Measurements from ENCODE around the gene PGAM5. TPM values are rescaled to one million over a fixed set of nuclear protein-coding genes. Genes with fewer than 3 reads are reported as not detected.

Gene PGAM5
- total and polyA plus RNA-seq, 2 of the 4 experiments (the other 2 are of a cell fraction), result 25.2 to 37.8 TPM

DNA sequence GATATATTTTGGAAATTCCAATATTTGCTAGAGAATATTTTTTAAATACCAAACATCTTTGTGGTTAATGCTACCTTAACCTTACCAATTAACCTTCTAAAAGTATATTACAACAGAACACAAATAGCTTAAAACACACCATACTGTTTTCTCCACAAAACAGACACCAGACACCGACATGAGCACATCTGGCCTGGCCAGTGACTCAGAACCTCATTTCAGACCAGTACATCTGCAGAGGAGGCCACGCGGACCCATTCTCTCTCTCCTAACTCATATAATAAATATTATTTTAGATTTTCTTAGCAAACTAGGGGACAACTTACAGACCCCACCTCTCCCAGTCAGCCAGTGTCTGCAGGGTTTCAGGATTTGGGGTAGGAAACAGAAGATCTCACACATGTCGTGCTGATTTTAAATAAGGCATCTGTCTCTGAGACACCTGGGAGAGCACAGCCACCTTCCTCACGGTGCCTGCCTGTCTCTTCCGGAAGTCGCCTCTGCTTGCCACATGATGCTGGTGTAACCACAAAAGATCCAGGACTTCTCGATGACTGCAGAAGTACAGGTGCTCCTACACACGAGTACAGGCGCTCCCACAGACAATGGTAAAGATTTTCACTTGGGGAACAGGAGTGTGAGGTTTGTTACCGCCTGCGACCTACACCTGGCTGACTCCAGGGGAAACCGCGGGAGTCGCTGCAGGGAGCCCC, 60.6 kb downstream of the PGAM5 start (continued):
- TF ChIP-seq, protein P1, sequence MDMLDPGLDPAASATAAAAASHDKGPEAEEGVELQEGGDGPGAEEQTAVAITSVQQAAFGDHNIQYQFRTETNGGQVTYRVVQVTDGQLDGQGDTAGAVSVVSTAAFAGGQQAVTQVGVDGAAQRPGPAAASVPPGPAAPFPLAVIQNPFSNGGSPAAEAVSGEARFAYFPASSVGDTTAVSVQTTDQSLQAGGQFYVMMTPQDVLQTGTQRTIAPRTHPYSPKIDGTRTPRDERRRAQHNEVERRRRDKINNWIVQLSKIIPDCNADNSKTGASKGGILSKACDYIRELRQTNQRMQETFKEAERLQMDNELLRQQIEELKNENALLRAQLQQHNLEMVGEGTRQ (IDR thresholded peaks at IDR 0.05; ENCODE audit: low read depth, low read length), result no peak
- TF ChIP-seq RCOR1 (IDR thresholded peaks at IDR 0.05; ENCODE audit: insufficient replicate concordance, low read length) (no peak), CHD1 (IDR thresholded peaks at IDR 0.05; ENCODE audit: low read depth, low read length) (no peak)

Small RNAs within 50 kb of the gene (microRNA-seq; reads per million reads assigned to microRNA genes)
- not detected for gene RNA5SP379 (ENCODE audit: insufficient read depth, insufficient read length)

Small RNAs within 50 kb of the gene (small RNA-seq; reads per million reads assigned to genes)
- 0 to 1.8 (median 0.07) reads per million in 5 experiments for gene RNA5SP379

Other genes starting within 250 kb of the PGAM5 start
- gene FBRSL1, start 220.7 kb upstream of the PGAM5 start, total RNA-seq (2012; rRNA removed), result 0.36 and 0.83 TPM in 2 replicates
- gene FBRSL1, start 220.7 kb upstream of the PGAM5 start, polyA plus RNA-seq (2012; rRNA removed), result 10.8 and 12.9 TPM in 2 replicates
- gene LRCOL1, start 100.3 kb upstream of the PGAM5 start, total RNA-seq (2012; rRNA removed), result 0.28 TPM in 1 of 2 replicates, not detected in the other
- gene LRCOL1, start 100.3 kb upstream of the PGAM5 start, polyA plus RNA-seq (2012; rRNA removed), result 0.90 and 1.0 TPM in 2 replicates
- not detected in 2 replicates for gene P2RX2, start 92.1 kb upstream of the PGAM5 start, total RNA-seq (2012; rRNA removed)
- not detected in 2 replicates for gene P2RX2, start 92.1 kb upstream of the PGAM5 start, polyA plus RNA-seq (2012; rRNA removed)
- 17.2 TPM in 2 replicates for gene POLE, start 23.5 kb upstream of the PGAM5 start, total RNA-seq (2012; rRNA removed)
- 20.7 and 22.4 TPM in 2 replicates for gene POLE, start 23.5 kb upstream of the PGAM5 start, polyA plus RNA-seq (2012; rRNA removed)
- gene PXMP2, start 23.3 kb upstream of the PGAM5 start, total RNA-seq (2012; rRNA removed), result 10.9 and 13.3 TPM in 2 replicates
- gene PXMP2, start 23.3 kb upstream of the PGAM5 start, polyA plus RNA-seq (2012; rRNA removed), result 20.1 and 20.7 TPM in 2 replicates
- gene ANKLE2, start 51.0 kb downstream of the PGAM5 start, total RNA-seq (2012; rRNA removed), result 63.4 and 66.4 TPM in 2 replicates
- gene ANKLE2, start 51.0 kb downstream of the PGAM5 start, polyA plus RNA-seq (2012; rRNA removed), result 80.4 and 82.4 TPM in 2 replicates
- gene GOLGA3, start 118.0 kb downstream of the PGAM5 start, total RNA-seq (2012; rRNA removed), result 99.8 and 102 TPM in 2 replicates
- gene GOLGA3, start 118.0 kb downstream of the PGAM5 start, polyA plus RNA-seq (2012; rRNA removed), result 39.6 and 41.1 TPM in 2 replicates
- 11.4 and 13.4 TPM in 2 replicates for gene CHFR, start 176.8 kb downstream of the PGAM5 start, total RNA-seq (2012; rRNA removed)
- 29.9 and 35.3 TPM in 2 replicates for gene CHFR, start 176.8 kb downstream of the PGAM5 start, polyA plus RNA-seq (2012; rRNA removed)
- 9.9 and 11.4 TPM in 2 replicates for gene ZNF605, start 245.5 kb downstream of the PGAM5 start, total RNA-seq (2012; rRNA removed)
- gene ZNF605, start 245.5 kb downstream of the PGAM5 start, polyA plus RNA-seq (2012; rRNA removed), result 3.6 and 3.9 TPM in 2 replicates